Measurements from ENCODE around the gene SLIT3.
A peak's percentile ranks its signal among the peaks of the same experiment; 100 is the strongest.

SLIT3 gene

DNA sequence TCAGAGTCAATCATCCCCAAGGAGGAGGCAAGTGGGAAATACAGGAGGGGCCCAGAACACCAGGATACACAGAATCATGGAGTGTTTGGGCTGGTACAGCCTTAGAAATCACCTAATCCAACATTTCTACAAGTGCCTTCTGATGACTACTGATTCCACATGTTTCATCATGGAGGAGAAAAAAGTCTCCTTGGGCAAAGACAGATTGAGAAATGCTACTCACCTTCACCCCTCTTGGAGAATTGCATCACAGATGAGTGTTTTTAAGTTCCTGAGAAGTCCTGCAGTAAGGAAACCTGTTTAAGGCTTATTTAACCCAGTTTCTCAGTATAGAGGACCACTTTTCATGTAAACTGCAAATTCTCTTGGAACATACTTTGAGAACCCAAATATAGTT, 2.2 kb upstream of the SLIT3 start:
- no peaks in the 10 kb centered on the region for H3K36me3 ChIP-seq (ENCODE audit: insufficient read depth, low read length)
- H4K20me1 ChIP-seq (ENCODE audit: insufficient read depth, low read length, poor library complexity, severe bottlenecking): no peaks in the 10 kb centered on the region
- H3K4me3 ChIP-seq (ENCODE audit: low read length, poor library complexity, severe bottlenecking): no peak overlapping the region
- H3K4me1 ChIP-seq (ENCODE audit: insufficient read depth, low read length, poor library complexity, severe bottlenecking): no peaks in the 10 kb centered on the region
- no peaks in the 10 kb centered on the region for H3K79me2 ChIP-seq (ENCODE audit: insufficient read depth, low read length)
- H3K9me2 ChIP-seq (replicated peaks; ENCODE audit: low read depth, low read length): no peaks in the 10 kb centered on the region
- H3K4me2 ChIP-seq (ENCODE audit: low read depth, low read length, poor library complexity, severe bottlenecking): no peak overlapping the region
- H3K27me3 ChIP-seq (ENCODE audit: insufficient read depth, low read length, poor library complexity, severe bottlenecking): no peaks in the 10 kb centered on the region
- no peak overlapping the region for H3K9ac ChIP-seq (ENCODE audit: low read depth, low read length, poor library complexity, severe bottlenecking)
- H3F3A ChIP-seq (ENCODE audit: low read depth): no peaks in the 10 kb centered on the region
- H2AFZ ChIP-seq (ENCODE audit: low read length): no peak overlapping the region
- H3K9me3 ChIP-seq (ENCODE audit: insufficient read depth, low read depth, low read length): no peaks in the 10 kb centered on the region
- TF ChIP-seq, protein P1, sequence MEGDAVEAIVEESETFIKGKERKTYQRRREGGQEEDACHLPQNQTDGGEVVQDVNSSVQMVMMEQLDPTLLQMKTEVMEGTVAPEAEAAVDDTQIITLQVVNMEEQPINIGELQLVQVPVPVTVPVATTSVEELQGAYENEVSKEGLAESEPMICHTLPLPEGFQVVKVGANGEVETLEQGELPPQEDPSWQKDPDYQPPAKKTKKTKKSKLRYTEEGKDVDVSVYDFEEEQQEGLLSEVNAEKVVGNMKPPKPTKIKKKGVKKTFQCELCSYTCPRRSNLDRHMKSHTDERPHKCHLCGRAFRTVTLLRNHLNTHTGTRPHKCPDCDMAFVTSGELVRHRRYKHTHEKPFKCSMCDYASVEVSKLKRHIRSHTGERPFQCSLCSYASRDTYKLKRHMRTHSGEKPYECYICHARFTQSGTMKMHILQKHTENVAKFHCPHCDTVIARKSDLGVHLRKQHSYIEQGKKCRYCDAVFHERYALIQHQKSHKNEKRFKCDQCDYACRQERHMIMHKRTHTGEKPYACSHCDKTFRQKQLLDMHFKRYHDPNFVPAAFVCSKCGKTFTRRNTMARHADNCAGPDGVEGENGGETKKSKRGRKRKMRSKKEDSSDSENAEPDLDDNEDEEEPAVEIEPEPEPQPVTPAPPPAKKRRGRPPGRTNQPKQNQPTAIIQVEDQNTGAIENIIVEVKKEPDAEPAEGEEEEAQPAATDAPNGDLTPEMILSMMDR (conservative IDR thresholded peaks at IDR 0.05; ENCODE audit: low read length): no peak
- no peak for TF ChIP-seq EZH2phosphoT487 (IDR thresholded peaks at IDR 0.05; ENCODE audit: borderline replicate concordance)

DNA sequence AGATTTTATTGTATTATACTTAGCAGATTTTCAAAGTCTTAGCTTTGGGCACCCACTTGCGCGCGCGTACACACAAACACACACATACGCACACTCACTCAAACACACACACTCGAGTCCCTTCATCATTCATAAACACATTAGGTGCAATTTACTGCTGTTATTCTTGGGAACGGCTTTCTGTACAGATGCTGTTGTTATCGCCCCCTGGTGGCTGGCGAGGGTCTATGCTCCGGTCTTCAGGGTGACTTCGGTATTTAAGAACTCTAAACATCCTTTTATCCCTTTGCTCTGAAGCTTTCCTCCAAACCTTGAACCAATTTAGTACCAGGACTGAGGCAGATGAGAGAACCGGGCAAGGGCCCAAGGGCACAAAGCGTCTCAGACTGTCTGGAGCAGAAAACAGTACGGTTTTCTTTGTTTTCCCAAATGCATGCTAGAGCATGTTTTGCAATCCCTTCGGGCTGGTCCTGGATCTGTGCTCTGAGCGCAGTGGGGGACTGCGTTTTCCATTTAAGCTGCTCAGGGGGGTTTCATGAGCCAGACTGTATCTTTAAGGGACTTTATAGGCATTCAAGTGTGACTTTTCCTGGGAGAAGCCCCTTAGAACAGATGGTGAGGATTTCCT, 1.7 kb upstream of the SLIT3 start:
- TF ChIP-seq, protein P1 (conservative IDR thresholded peaks at IDR 0.05; ENCODE audit: low read length): peak; percentile 77
- TF ChIP-seq EZH2phosphoT487 (IDR thresholded peaks at IDR 0.05; ENCODE audit: borderline replicate concordance): no peak
- no peak overlapping the region for H3K4me3 ChIP-seq (ENCODE audit: low read length, poor library complexity, severe bottlenecking)
- no peaks in the 10 kb centered on the region for H3F3A ChIP-seq (ENCODE audit: low read depth)
- no peaks in the 10 kb centered on the region for H4K20me1 ChIP-seq (ENCODE audit: insufficient read depth, low read length, poor library complexity, severe bottlenecking)
- no peak overlapping the region for H3K9ac ChIP-seq (ENCODE audit: low read depth, low read length, poor library complexity, severe bottlenecking)
- no peaks in the 10 kb centered on the region for H3K4me1 ChIP-seq (ENCODE audit: insufficient read depth, low read length, poor library complexity, severe bottlenecking)
- no peak overlapping the region for H2AFZ ChIP-seq (ENCODE audit: low read length)
- no peaks in the 10 kb centered on the region for H3K36me3 ChIP-seq (ENCODE audit: insufficient read depth, low read length)
- H3K27me3 ChIP-seq (ENCODE audit: insufficient read depth, low read length, poor library complexity, severe bottlenecking): no peaks in the 10 kb centered on the region
- no peaks in the 10 kb centered on the region for H3K9me3 ChIP-seq (ENCODE audit: insufficient read depth, low read depth, low read length)
- no peaks in the 10 kb centered on the region for H3K9me2 ChIP-seq (replicated peaks; ENCODE audit: low read depth, low read length)
- H3K4me2 ChIP-seq (ENCODE audit: low read depth, low read length, poor library complexity, severe bottlenecking): no peak overlapping the region
- H3K79me2 ChIP-seq (ENCODE audit: insufficient read depth, low read length): no peaks in the 10 kb centered on the region

DNA sequence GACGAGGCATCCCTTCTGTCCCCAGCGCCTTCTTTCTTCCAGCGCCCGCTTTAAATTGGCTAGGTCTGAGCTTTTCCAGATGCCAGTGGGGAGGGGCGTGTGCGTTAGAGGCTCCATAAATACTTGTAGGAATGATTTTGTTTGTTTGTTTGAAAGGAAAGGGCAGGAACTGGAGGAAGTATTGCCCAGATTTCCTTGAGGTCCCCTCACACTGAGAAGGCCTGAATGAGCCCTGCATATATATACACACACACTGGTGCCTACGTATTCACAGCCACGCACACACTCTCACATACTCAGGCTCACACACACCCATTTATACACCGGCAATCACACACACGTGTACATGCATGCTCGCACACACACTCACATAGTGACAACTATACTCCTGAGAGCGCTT, 1.0 kb upstream of the SLIT3 start:
- no peaks in the 10 kb centered on the region for H3K9me2 ChIP-seq (replicated peaks; ENCODE audit: low read depth, low read length)
- H3K4me3 ChIP-seq (ENCODE audit: low read length, poor library complexity, severe bottlenecking): no peak overlapping the region
- no peaks in the 10 kb centered on the region for H3F3A ChIP-seq (ENCODE audit: low read depth)
- H3K27me3 ChIP-seq (ENCODE audit: insufficient read depth, low read length, poor library complexity, severe bottlenecking): no peaks in the 10 kb centered on the region
- no peak for TF ChIP-seq EZH2phosphoT487 (IDR thresholded peaks at IDR 0.05; ENCODE audit: borderline replicate concordance)
- TF ChIP-seq, protein P1 (conservative IDR thresholded peaks at IDR 0.05; ENCODE audit: low read length): no peak
- H3K9ac ChIP-seq (ENCODE audit: low read depth, low read length, poor library complexity, severe bottlenecking): no peak overlapping the region
- H3K36me3 ChIP-seq (ENCODE audit: insufficient read depth, low read length): no peaks in the 10 kb centered on the region
- H3K4me2 ChIP-seq (ENCODE audit: low read depth, low read length, poor library complexity, severe bottlenecking): no peak overlapping the region
- no peaks in the 10 kb centered on the region for H4K20me1 ChIP-seq (ENCODE audit: insufficient read depth, low read length, poor library complexity, severe bottlenecking)
- no peaks in the 10 kb centered on the region for H3K79me2 ChIP-seq (ENCODE audit: insufficient read depth, low read length)
- no peaks in the 10 kb centered on the region for H3K4me1 ChIP-seq (ENCODE audit: insufficient read depth, low read length, poor library complexity, severe bottlenecking)
- H2AFZ ChIP-seq (ENCODE audit: low read length): no peak overlapping the region
- no peaks in the 10 kb centered on the region for H3K9me3 ChIP-seq (ENCODE audit: insufficient read depth, low read depth, low read length)

Data from Loucy (cell line).